ENCODE results near the gene SIPA1L3.

GRCh38 chr19:38172001-38172400 is 265.0 kb downstream of the SIPA1L3 start:
- no peak for TF ChIP-seq ZFP3 (CRISPR knock-in tag; IDR thresholded peaks at IDR 0.05)
- TF ChIP-seq ARNTL (CRISPR knock-in tag; IDR thresholded peaks at IDR 0.05; ENCODE audit: borderline replicate concordance, low read depth), result no peak
- no peak for TF ChIP-seq CSRNP3 (CRISPR knock-in tag; IDR thresholded peaks at IDR 0.05)
- no peak for TF ChIP-seq PATZ1 (CRISPR knock-in tag; IDR thresholded peaks at IDR 0.05; ENCODE audit: borderline replicate concordance)
- no peak for TF ChIP-seq POU6F1 (CRISPR knock-in tag; IDR thresholded peaks at IDR 0.05; ENCODE audit: borderline replicate concordance, low read depth)
- TF ChIP-seq ZNF565 (CRISPR knock-in tag; conservative IDR thresholded peaks at IDR 0.05; ENCODE audit: low read depth), result no peak
- no peak for TF ChIP-seq TSHZ2 (CRISPR knock-in tag; IDR thresholded peaks at IDR 0.05)
- TF ChIP-seq ZNF70 (CRISPR knock-in tag; IDR thresholded peaks at IDR 0.05), result no peak
- TF ChIP-seq ZFP30 (CRISPR knock-in tag; IDR thresholded peaks at IDR 0.05), result no peak
